Measurements from ENCODE around the gene SLC35F3.

DNA sequence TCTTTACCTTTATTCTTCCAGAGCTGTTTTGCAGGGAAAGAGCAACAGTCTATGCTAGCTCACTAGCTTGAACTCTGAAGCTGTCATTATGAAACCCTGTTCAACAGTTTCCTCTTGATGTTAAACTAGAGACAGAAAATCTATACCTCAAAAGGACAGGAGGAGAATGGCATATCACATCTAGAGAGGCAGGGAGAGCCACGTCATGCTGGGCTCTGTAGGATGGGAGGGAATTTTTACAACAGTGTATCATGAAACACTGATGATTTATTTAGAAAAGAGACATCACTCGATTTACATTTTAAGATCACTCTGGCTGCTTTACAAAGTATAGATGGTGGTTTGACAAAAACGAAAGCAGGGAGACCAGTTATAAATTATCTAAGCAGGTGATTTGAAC, 243.9 kb downstream of the SLC35F3 start:
- TF ChIP-seq, protein P1, sequence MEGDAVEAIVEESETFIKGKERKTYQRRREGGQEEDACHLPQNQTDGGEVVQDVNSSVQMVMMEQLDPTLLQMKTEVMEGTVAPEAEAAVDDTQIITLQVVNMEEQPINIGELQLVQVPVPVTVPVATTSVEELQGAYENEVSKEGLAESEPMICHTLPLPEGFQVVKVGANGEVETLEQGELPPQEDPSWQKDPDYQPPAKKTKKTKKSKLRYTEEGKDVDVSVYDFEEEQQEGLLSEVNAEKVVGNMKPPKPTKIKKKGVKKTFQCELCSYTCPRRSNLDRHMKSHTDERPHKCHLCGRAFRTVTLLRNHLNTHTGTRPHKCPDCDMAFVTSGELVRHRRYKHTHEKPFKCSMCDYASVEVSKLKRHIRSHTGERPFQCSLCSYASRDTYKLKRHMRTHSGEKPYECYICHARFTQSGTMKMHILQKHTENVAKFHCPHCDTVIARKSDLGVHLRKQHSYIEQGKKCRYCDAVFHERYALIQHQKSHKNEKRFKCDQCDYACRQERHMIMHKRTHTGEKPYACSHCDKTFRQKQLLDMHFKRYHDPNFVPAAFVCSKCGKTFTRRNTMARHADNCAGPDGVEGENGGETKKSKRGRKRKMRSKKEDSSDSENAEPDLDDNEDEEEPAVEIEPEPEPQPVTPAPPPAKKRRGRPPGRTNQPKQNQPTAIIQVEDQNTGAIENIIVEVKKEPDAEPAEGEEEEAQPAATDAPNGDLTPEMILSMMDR (IDR thresholded peaks at IDR 0.05): no peak
- no peak for TF ChIP-seq POLR2A (IDR thresholded peaks at IDR 0.05)

Data from right lobe of liver (tissue), 4 donors.